Activated T-cell treated with anti-CD3 and anti-CD28 coated beads, Interleukin-2, amount 50 U/mL, for 72 hours (primary cell): Measurements from ENCODE around the gene TENM4. TPM values are rescaled to one million over a fixed set of nuclear protein-coding genes. Genes with fewer than 3 reads are reported as not detected.

Experiments
- ATAC-seq, 2 donors: fragments of 150-1000 bp; cut with Tn5 transposase; replicated peaks in 1 of 2; 2 replicates each; pipeline ENCODE4 v1.10.0; 2021; ENCODE audit warnings: moderate library complexity in 2 of 2, mild to moderate bottlenecking in 1 of 2
- DNase-seq, 2 donors: peaks; one replicate each; pipeline ENCODE4 v3.0.0; 2021 to 2022; ENCODE audit warnings: mixed read lengths in 1 of 2
- H3K27ac Mint-ChIP-seq: one replicate; pipeline ENCODE4 v1.8.0; 2022; ENCODE audit warnings: mild to moderate bottlenecking, moderate library complexity, mixed read lengths
- H3K27me3 Mint-ChIP-seq: one replicate; pipeline ENCODE4 v1.8.0; 2022; ENCODE audit warnings: low read depth, mixed read lengths
- H3K36me3 Mint-ChIP-seq, 2 donors: one replicate each; pipeline ENCODE4 v1.8.0; 2022; ENCODE audit warnings: mixed read lengths in 2 of 2, mild to moderate bottlenecking in 1 of 2; ENCODE audit not compliant: insufficient read depth in 2 of 2
- H3K4me1 Mint-ChIP-seq: one replicate; pipeline ENCODE4 v1.8.0; 2022; ENCODE audit warnings: low read depth, mixed read lengths
- H3K4me3 Mint-ChIP-seq, 2 donors: one replicate each; pipeline ENCODE4 v1.8.0; 2022; ENCODE audit warnings: mild to moderate bottlenecking in 2 of 2, mixed read lengths in 2 of 2, moderate library complexity in 2 of 2
- H3K9me3 Mint-ChIP-seq, 2 donors: one replicate each; pipeline ENCODE4 v1.8.0; 2022; ENCODE audit warnings: mixed read lengths in 2 of 2
- total RNA-seq, 2 donors: library from RNA; stranded (reverse); gene quantifications; one replicate each; pipeline ENCODE4 v1.2.3, GENCODE V29; 2022

The TENM4 gene
- total RNA-seq, 2 donors from 2014 or later, result 0.21 TPM; not detected in 1

DNA sequence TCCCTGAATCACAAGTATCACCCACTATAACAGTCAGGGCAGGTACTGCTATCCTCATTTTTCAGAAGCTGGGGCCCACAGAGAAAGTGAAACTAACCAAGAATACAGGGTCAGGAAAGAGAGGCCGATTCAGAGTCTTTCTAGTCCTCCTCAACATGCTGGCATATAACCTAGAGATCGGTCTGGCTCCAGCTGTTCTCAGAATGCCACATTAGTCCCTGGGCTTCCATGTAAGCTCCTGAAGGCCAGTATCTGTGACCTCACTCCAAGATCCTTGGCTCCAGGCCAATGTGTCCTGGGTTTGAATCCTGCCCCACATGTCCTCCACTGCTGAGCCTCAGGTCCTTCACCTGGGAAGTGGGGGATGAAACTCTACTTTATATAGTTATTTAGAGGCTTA is 50.4 kb downstream of the TENM4 start:
- H3K27me3 Mint-ChIP-seq, result no peaks in the 10 kb centered on the region
- ATAC-seq (no peak), DNase-seq (no peak)
- H3K4me1 Mint-ChIP-seq, result no peaks in the 10 kb centered on the region
- no peak overlapping the region for H3K4me3 Mint-ChIP-seq
- no peak overlapping the region for H3K27ac Mint-ChIP-seq
- no peaks in the 10 kb centered on the region for H3K36me3 Mint-ChIP-seq
- peaks cover 0 to 3% of the 10 kb centered on the region in 2 donors for H3K9me3 Mint-ChIP-seq

GRCh38 chr11:79388201-79388600 is 52.6 kb downstream of the TENM4 start:
- H3K27ac Mint-ChIP-seq, result no peak overlapping the region
- H3K36me3 Mint-ChIP-seq, result no peaks in the 10 kb centered on the region
- H3K4me3 Mint-ChIP-seq, result no peak overlapping the region
- no peaks in the 10 kb centered on the region for H3K27me3 Mint-ChIP-seq
- peaks cover 0 to 3% of the 10 kb centered on the region in 2 donors for H3K9me3 Mint-ChIP-seq
- no peaks in the 10 kb centered on the region for H3K4me1 Mint-ChIP-seq
- ATAC-seq (no peak), DNase-seq (no peak)

GRCh38 chr11:79383874-79384273 is 57.0 kb downstream of the TENM4 start:
- Mint-ChIP-seq H3K36me3 (no peaks in the 10 kb centered on the region), H3K27me3 (no peaks in the 10 kb centered on the region), H3K4me3 (no peak overlapping the region), H3K4me1 (no peaks in the 10 kb centered on the region), H3K9me3 (peaks cover 0 to 3% of the 10 kb centered on the region in 2 donors), H3K27ac (no peak overlapping the region)
- no peak for DNase-seq
- no peak for ATAC-seq

DNA sequence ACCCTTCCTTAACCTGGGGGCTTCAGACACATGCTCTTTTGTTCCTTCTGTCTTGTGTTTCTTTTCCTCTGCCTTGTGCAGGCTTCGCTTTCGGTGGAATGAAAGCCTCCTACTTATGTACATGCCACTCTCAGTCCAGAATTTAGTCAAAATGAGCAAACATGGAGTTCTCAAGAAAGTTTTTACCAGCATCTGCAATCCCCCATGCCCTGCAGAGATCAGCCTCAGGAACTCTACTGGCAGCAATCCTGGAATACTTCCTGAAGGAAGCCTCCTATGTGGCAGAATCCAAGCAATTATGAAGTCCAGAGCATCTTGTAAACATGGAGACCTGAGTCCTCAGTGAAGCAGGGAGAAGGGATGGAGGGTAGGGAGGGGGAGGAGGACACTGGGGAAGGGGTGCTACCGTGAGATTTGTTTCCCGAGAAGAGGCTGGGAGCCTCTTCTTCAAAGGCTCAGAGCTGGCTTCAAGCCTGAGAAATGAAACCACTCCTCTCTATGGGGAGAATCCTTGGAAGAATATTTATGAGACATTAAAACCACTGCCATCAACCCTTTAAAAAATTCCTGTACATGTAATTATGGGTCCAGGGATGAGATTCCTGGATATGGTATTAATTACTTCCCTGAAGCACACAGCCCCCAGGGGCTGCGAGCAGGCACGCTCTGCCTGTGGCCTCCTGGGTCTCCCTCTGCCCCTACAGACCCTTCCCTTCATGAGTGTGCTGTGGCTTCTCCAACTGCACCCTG is 58.4 kb downstream of the TENM4 start:
- Mint-ChIP-seq H3K27me3 (no peaks in the 10 kb centered on the region), H3K4me3 (no peak overlapping the region), H3K4me1 (no peaks in the 10 kb centered on the region), H3K27ac (no peak overlapping the region), H3K9me3 (no peaks in the 10 kb centered on the region), H3K36me3 (no peaks in the 10 kb centered on the region)
- ATAC-seq (no peak), DNase-seq (no peak)

GRCh38 chr11:79381036-79381435 is 59.8 kb downstream of the TENM4 start:
- Mint-ChIP-seq H3K4me3 (no peak overlapping the region), H3K4me1 (no peaks in the 10 kb centered on the region), H3K9me3 (no peaks in the 10 kb centered on the region), H3K36me3 (no peaks in the 10 kb centered on the region), H3K27me3 (no peaks in the 10 kb centered on the region), H3K27ac (no peak overlapping the region)
- DNase-seq, result no peak
- ATAC-seq, result no peak

GRCh38 chr11:79377406-79377805 is 63.4 kb downstream of the TENM4 start:
- no peak for DNase-seq
- no peak overlapping the region for H3K4me3 Mint-ChIP-seq
- H3K9me3 Mint-ChIP-seq, result peaks cover 2 to 5% of the 10 kb centered on the region in 2 donors
- H3K27me3 Mint-ChIP-seq, result no peaks in the 10 kb centered on the region
- H3K27ac Mint-ChIP-seq, result no peak overlapping the region
- H3K4me1 Mint-ChIP-seq, result no peaks in the 10 kb centered on the region
- H3K36me3 Mint-ChIP-seq, result no peaks in the 10 kb centered on the region
- ATAC-seq, result no peak

GRCh38 chr11:79375818-79376550 is 64.8 kb downstream of the TENM4 start:
- Mint-ChIP-seq H3K27ac (no peak overlapping the region), H3K9me3 (peaks cover 2 to 5% of the 10 kb centered on the region in 2 donors), H3K4me1 (no peaks in the 10 kb centered on the region), H3K36me3 (no peaks in the 10 kb centered on the region), H3K27me3 (no peaks in the 10 kb centered on the region), H3K4me3 (no peak overlapping the region)
- ATAC-seq (no peak), DNase-seq (no peak)

DNA sequence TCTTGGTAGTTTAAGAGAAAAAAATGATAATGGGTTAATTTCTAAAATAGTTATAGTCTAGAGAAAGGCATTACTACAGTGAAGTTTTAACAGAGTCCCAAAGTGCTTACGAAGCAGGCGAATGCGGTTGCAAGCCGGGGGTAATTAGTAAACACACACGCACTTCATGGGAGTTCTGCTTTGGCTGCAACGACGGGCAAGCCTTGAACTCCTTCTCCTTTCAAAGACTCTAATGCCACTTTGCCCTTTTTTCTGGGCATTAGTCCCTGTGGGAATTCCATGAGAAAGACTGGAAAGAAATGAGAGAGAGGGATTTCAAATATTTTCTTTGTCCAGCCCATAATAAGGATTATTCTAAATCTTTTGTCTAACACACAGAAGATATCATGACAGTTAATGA is 66.1 kb downstream of the TENM4 start:
- Mint-ChIP-seq H3K4me1 (no peaks in the 10 kb centered on the region), H3K27ac (no peak overlapping the region)
- no peak for ATAC-seq

DNA sequence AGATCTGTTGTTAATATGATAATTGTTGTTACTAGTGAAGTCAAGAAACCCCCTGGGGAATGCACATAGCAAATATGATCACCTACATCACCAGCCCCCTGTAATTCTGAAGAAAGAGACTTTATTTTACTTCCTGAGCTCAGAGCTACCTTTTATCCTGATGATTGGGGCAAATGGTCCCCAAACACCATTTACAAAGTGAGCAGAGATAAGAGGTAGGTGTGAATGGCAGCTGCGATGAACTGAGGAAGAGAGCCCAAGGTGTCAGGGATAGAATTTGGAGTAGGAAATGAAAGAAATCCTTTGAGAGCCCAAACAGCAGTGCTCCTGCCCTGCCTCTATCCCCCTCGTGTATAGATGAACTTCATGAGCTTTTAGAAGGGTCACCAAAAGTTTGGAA is 69.1 kb downstream of the TENM4 start:
- Mint-ChIP-seq H3K4me3 (no peak overlapping the region), H3K36me3 (no peaks in the 10 kb centered on the region), H3K27me3 (no peaks in the 10 kb centered on the region), H3K4me1 (no peaks in the 10 kb centered on the region), H3K9me3 (peaks cover 2 to 5% of the 10 kb centered on the region in 2 donors), H3K27ac (no peak overlapping the region)
- ATAC-seq (no peak), DNase-seq (no peak)

More for the DNA sequence above, 66.1 kb downstream of the TENM4 start:
- H3K9me3 Mint-ChIP-seq, result peaks cover 2 to 5% of the 10 kb centered on the region in 2 donors
- H3K27me3 Mint-ChIP-seq, result no peaks in the 10 kb centered on the region
- no peak overlapping the region for H3K4me3 Mint-ChIP-seq
- H3K36me3 Mint-ChIP-seq, result no peaks in the 10 kb centered on the region
- no peak for DNase-seq

GRCh38 chr11:79371152-79371551 is 69.7 kb downstream of the TENM4 start:
- ATAC-seq (no peak), DNase-seq (no peak)
- Mint-ChIP-seq H3K9me3 (peaks cover 2 to 5% of the 10 kb centered on the region in 2 donors), H3K36me3 (no peaks in the 10 kb centered on the region), H3K27ac (no peak overlapping the region), H3K27me3 (no peaks in the 10 kb centered on the region), H3K4me1 (no peaks in the 10 kb centered on the region), H3K4me3 (no peak overlapping the region)

DNA sequence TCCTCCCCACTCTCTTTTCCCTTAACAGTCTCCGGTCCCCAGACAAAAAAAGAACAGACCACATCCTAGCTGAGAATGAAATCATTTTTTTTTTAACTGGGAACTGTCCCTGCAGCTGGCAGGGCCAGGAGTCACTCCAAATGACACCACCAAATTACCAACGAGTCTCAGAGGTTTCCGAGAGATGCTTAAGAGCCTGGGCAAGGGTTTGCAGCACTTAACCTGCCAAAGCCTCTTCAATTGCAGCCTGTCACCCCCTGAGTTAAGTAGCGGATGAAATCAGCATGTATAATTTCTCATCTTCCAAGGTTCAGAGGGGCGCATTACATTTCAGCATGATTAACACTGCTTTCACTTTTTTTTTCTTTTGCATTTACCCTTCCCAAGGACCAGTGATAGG is 71.8 kb downstream of the TENM4 start:
- no peak for ATAC-seq
- H3K27me3 Mint-ChIP-seq, result no peaks in the 10 kb centered on the region

DNA sequence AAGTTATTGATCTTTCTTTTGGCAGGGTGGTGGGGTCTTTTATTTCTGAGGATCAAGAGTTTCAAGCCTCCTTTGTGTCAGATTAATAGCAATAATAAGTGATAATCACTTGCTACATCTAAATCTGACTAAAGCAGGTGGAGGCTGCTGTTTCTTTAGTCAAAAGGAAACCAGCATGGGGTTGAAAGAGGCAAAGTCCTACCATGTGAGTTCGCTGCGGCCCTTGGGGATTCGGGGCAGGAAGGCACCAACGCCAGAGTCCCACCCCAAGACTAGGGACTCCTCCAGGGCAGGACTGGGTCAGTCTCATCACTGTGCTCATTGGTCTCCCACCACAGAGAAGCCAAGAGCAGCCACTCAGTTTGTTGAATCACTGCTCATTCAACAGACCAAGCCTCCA is 73.0 kb downstream of the TENM4 start:
- no peak for ATAC-seq
- H3K27me3 Mint-ChIP-seq, result no peaks in the 10 kb centered on the region
- H3K36me3 Mint-ChIP-seq, result no peaks in the 10 kb centered on the region
- no peak overlapping the region for H3K27ac Mint-ChIP-seq
- no peak overlapping the region for H3K4me3 Mint-ChIP-seq
- H3K9me3 Mint-ChIP-seq, result peaks cover 0 to 3% of the 10 kb centered on the region in 2 donors
- H3K4me1 Mint-ChIP-seq, result no peaks in the 10 kb centered on the region
- DNase-seq, result no peak

More for the DNA sequence above, 71.8 kb downstream of the TENM4 start:
- DNase-seq, result no peak
- no peak overlapping the region for H3K4me3 Mint-ChIP-seq
- no peak overlapping the region for H3K27ac Mint-ChIP-seq
- H3K9me3 Mint-ChIP-seq, result peaks cover 2 to 3% of the 10 kb centered on the region in 2 donors
- no peaks in the 10 kb centered on the region for H3K36me3 Mint-ChIP-seq
- H3K4me1 Mint-ChIP-seq, result no peaks in the 10 kb centered on the region

GRCh38 chr11:79366218-79366617 is 74.6 kb downstream of the TENM4 start:
- H3K27ac Mint-ChIP-seq, result no peak overlapping the region
- no peaks in the 10 kb centered on the region for H3K36me3 Mint-ChIP-seq
- ATAC-seq, result no peak
- no peak overlapping the region for H3K4me3 Mint-ChIP-seq
- DNase-seq, result no peak
- H3K27me3 Mint-ChIP-seq, result no peaks in the 10 kb centered on the region
- no peaks in the 10 kb centered on the region for H3K4me1 Mint-ChIP-seq
- H3K9me3 Mint-ChIP-seq, result no peaks in the 10 kb centered on the region
